Stimulated activated CD4-positive, alpha-beta T cell treated with anti-CD3 and anti-CD28 coated beads, Interleukin-1b, Interleukin-23, amount 100 ng/mL, for 4 hours (primary cell): ENCODE measurements around the gene RGS8.

Experiments used
- DNase-seq, 2 donors: peaks; one replicate each; pipeline ENCODE4 v3.0.0-alpha.2; 2020; ENCODE audit warnings: low read depth in 2 of 2

The RGS8 gene

DNA sequence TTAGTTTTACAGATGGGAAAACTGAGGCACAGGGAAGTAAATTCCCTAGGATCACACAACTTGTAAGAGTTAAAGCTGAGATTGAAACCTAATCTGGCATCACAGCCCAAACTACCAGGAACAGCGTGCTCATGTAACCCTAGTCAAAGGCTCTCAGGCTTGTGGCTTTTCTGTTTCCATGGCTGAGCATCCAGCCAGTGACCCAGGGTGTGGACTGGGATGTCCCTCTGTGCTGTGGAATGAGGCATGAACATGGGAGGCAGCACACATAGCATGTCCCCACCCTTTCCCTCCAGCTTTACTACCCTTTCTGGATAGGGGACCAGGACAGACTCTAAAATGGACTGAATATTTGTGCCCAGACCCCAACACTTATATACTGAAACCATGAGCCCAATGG is 45.1 kb downstream of the RGS8 start:
- DNase-seq, result no peak

DNA sequence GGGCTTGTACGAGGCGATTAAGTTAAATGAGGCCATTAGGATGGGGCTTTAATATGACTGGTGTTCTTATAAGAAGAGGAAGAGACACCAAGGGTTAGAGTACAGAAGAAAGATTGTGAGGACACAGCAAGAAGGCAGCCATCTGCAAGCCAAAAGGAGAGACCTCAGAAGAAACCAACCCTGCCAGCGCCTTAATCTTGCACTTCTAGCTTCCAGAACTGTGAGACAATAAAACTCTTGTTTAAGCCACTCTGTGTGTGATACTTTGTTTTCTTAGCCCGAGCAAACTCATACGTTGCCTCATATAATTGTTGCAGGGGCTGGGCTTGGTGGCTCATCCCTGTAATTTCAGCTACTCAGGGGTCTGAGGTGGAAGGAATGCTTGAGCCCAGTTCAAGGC is 46.6 kb downstream of the RGS8 start:
- no peak for DNase-seq

DNA sequence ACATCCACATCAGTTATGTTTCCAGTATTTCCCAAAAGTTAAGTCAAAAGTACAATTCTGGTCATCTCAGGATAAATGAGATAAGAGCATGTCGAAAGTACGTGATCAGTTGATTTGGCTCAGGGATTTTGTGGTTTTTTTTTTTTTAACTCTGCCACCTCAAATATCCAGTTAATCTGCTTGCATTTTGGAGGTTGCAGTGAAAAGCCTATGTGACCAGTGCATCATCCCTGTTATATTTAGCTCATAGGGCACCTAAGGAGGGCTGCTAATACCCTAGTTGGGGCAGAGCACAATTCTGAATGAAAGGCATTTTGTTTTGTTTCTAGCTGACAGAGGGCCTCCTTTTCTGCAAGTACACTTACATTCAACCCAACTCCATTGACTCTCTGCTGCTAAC is 48.5 kb downstream of the RGS8 start:
- DNase-seq, result no peak
